Muscle of leg (tissue), 11 donors: Measurements from ENCODE around the gene SPTLC2. TPM values are rescaled to one million over a fixed set of nuclear protein-coding genes. Genes with fewer than 3 reads are reported as not detected.

ENCODE experiments used
- DNase-seq: peaks from one replicate; pipeline ENCODE4 v3.0.0; 2013
- H3K27ac ChIP-seq: one replicate; pipeline ENCODE4 v1.5.1; 2013; ENCODE audit warnings: mild to moderate bottlenecking, low read length, control low read depth
- H3K27me3 ChIP-seq: one replicate; pipeline ENCODE4 v1.6.1; 2013; ENCODE audit warnings: low read length; ENCODE audit not compliant: control insufficient read depth, insufficient read depth
- H3K36me3 ChIP-seq: one replicate; pipeline ENCODE4 v1.6.1; 2013; ENCODE audit warnings: low read length; ENCODE audit not compliant: control insufficient read depth, insufficient read depth
- H3K4me1 ChIP-seq: one replicate; pipeline ENCODE4 v1.6.1; 2013; ENCODE audit warnings: low read length; ENCODE audit not compliant: control insufficient read depth, insufficient read depth
- H3K4me3 ChIP-seq: one replicate; pipeline ENCODE4 v1.5.1; 2013; ENCODE audit warnings: low read length, control low read depth
- H3K9me3 ChIP-seq: replicated peaks from 2 replicates; pipeline ENCODE4 v1.6.1; 2013; ENCODE audit warnings: low read depth, low read length; ENCODE audit not compliant: control insufficient read depth
- WGBS: methylation state at CpG from one replicate; pipeline ENCODE4 v1.1.5; 2013; ENCODE audit warnings: missing lambda C conversion rate; ENCODE audit not compliant: insufficient coverage; 5-methylcytosine and 5-hydroxymethylcytosine counted together
- polyA plus RNA-seq, 8 donors: library from polyadenylated mRNA; unstranded; fragments of 120-200 nt; gene quantifications; one replicate each; pipeline versions ENCODE4 v1.2.1 to v1.2.3, GENCODE V29; 2013; ENCODE audit warnings: inconsistent platforms in 1 of 8, low replicate concordance in 1 of 8; ENCODE audit not compliant: insufficient read length in 8 of 8, insufficient read depth in 1 of 8
- total RNA-seq: library from RNA; stranded (reverse); fragments of 120-200 nt; gene quantifications from one replicate; pipeline ENCODE4 v1.2.4, GENCODE V29; 2013

Gene SPTLC2
- total and polyA plus RNA-seq, 9 donors = 10.6 to 21.6 (median 17.4) TPM

- peaks cover 21% of the 10 kb centered on the region for H3K36me3 ChIP-seq
These were observed 104.8 kb downstream of the SPTLC2 start for GRCh38 chr14:77511486-77512162.

GRCh38 chr14:77509366-77509765 is 107.1 kb downstream of the SPTLC2 start:
- H3K27me3 ChIP-seq = no peaks in the 10 kb centered on the region
- H3K27ac ChIP-seq = no peak overlapping the region
- H3K9me3 ChIP-seq = no peaks in the 10 kb centered on the region
- H3K4me1 ChIP-seq = no peaks in the 10 kb centered on the region
- H3K4me3 ChIP-seq = no peak overlapping the region
- WGBS = no CpG with 5 or more reads among the region's 4 CpGs
- DNase-seq = no peak
- peaks cover 24% of the 10 kb centered on the region for H3K36me3 ChIP-seq

More at GRCh38 chr14:77511486-77512162, 104.8 kb downstream of the SPTLC2 start:
- no peak for DNase-seq
- Histone ChIP-seq H3K4me3 (no peak overlapping the region), H3K9me3 (no peaks in the 10 kb centered on the region), H3K4me1 (no peaks in the 10 kb centered on the region), H3K27me3 (no peaks in the 10 kb centered on the region), H3K27ac (no peak overlapping the region)
- WGBS = 95% methylated on average over 6 of the region's 8 CpGs

GRCh38 chr14:77508876-77509275 is 107.6 kb downstream of the SPTLC2 start:
- Histone ChIP-seq H3K36me3 (peaks cover 22% of the 10 kb centered on the region), H3K9me3 (no peaks in the 10 kb centered on the region), H3K4me1 (no peaks in the 10 kb centered on the region), H3K27me3 (no peaks in the 10 kb centered on the region), H3K27ac (no peak overlapping the region), H3K4me3 (no peak overlapping the region)
- no peak for DNase-seq
- 60% methylated on average over 1 of the region's 3 CpGs for WGBS

- no peaks in the 10 kb centered on the region for H3K4me1 ChIP-seq
- no peak for DNase-seq
- H3K27ac ChIP-seq = no peak overlapping the region
- no peaks in the 10 kb centered on the region for H3K27me3 ChIP-seq
- peaks cover 22% of the 10 kb centered on the region for H3K36me3 ChIP-seq
- peaks cover 4% of the 10 kb centered on the region for H3K9me3 ChIP-seq
- H3K4me3 ChIP-seq = no peak overlapping the region
- no CpG with 5 or more reads among the region's 4 CpGs for WGBS
These were observed 108.2 kb downstream of the SPTLC2 start for GRCh38 chr14:77508249-77508648.

GRCh38 chr14:77507762-77508161 is 108.7 kb downstream of the SPTLC2 start:
- no peak for DNase-seq
- Histone ChIP-seq H3K4me1 (no peaks in the 10 kb centered on the region), H3K36me3 (peaks cover 22% of the 10 kb centered on the region), H3K27me3 (no peaks in the 10 kb centered on the region), H3K27ac (no peak overlapping the region), H3K9me3 (peaks cover 6% of the 10 kb centered on the region), H3K4me3 (no peak overlapping the region)
- 93% methylated on average over 2 of the region's 3 CpGs for WGBS

- Histone ChIP-seq H3K4me1 (no peaks in the 10 kb centered on the region), H3K27ac (no peak overlapping the region), H3K36me3 (peaks cover 8% of the 10 kb centered on the region), H3K4me3 (no peak overlapping the region), H3K9me3 (peaks cover 6% of the 10 kb centered on the region), H3K27me3 (peaks cover 6% of the 10 kb centered on the region)
- no peak for DNase-seq
- WGBS = no CpG with 5 or more reads among the region's 4 CpGs
These were observed 111.4 kb downstream of the SPTLC2 start for GRCh38 chr14:77505031-77505430.

GRCh38 chr14:77503138-77503537 is 113.3 kb downstream of the SPTLC2 start:
- Histone ChIP-seq H3K4me3 (no peak overlapping the region), H3K36me3 (peaks cover 6% of the 10 kb centered on the region), H3K27me3 (peaks cover 22% of the 10 kb centered on the region), H3K9me3 (peaks cover 6% of the 10 kb centered on the region), H3K4me1 (peaks cover 5% of the 10 kb centered on the region), H3K27ac (no peak overlapping the region)
- WGBS = 100% methylated on average over 1 of the region's 5 CpGs
- no peak for DNase-seq

GRCh38 chr14:77502109-77502782 is 114.2 kb downstream of the SPTLC2 start:
- 88% methylated on average over 5 of the region's 11 CpGs for WGBS
- H3K4me1 ChIP-seq = peaks cover 8% of the 10 kb centered on the region
- H3K27ac ChIP-seq = no peak overlapping the region
- peaks cover 29% of the 10 kb centered on the region for H3K27me3 ChIP-seq
- no peak for DNase-seq
- peaks cover 6% of the 10 kb centered on the region for H3K9me3 ChIP-seq
- peaks cover 2% of the 10 kb centered on the region for H3K36me3 ChIP-seq
- no peak overlapping the region for H3K4me3 ChIP-seq

GRCh38 chr14:77498984-77499527 is 117.4 kb downstream of the SPTLC2 start:
- peaks cover 8% of the 10 kb centered on the region for H3K4me1 ChIP-seq
- 5% methylated on average over 46 of the region's 53 CpGs for WGBS
- no peak overlapping the region for H3K27ac ChIP-seq
- no peaks in the 10 kb centered on the region for H3K36me3 ChIP-seq
- peak overlapping the region; percentile 27 for H3K4me3 ChIP-seq
- peaks cover 6% of the 10 kb centered on the region for H3K9me3 ChIP-seq
- DNase-seq = no peak
- H3K27me3 ChIP-seq = peaks cover 36% of the 10 kb centered on the region

- peak; percentile 44 for DNase-seq
- Histone ChIP-seq H3K4me1 (peaks cover 8% of the 10 kb centered on the region), H3K4me3 (peak within 1 kb of the TSS; percentile 27), H3K27me3 (peaks cover 36% of the 10 kb centered on the region), H3K27ac (no peak within 1 kb of the TSS), H3K9me3 (peaks cover 4% of the 10 kb centered on the region), H3K36me3 (no peaks in the 10 kb centered on the region)
- under 1% methylated on average over 104 of the region's 104 CpGs for WGBS
These were observed 118.1 kb downstream of the SPTLC2 start, which contains the start of gene ISM2 for GRCh38 chr14:77498120-77498979. ISM2 (minus strand) TSS chr14:77498816; CDS start chr14:77498793, 23 bp downstream.
